ENCODE results near the gene LYRM1.
A peak's percentile ranks its signal among the peaks of the same experiment; 100 is the strongest.
"Not testable (repeated sequence)": the region's sequence is repeated elsewhere in the genome, so short reads cannot be mapped to it uniquely, and the experiment has no call there.

Gene LYRM1

GRCh38 chr16:20938426-20938825 lies 37.9 kb downstream of the LYRM1 start:
- DNase-seq = no peak

- DNase-seq = no peak
Measured at GRCh38 chr16:20939611-20940010, 39.0 kb downstream of the LYRM1 start.

- no peak for DNase-seq
Measured at GRCh38 chr16:20940871-20941635, 40.5 kb downstream of the LYRM1 start.

- DNase-seq = no peak
Measured at GRCh38 chr16:20941636-20941926, 41.0 kb downstream of the LYRM1 start.

GRCh38 chr16:20942256-20942655 lies 41.7 kb downstream of the LYRM1 start:
- DNase-seq = no peak

- DNase-seq = no peak
Measured at GRCh38 chr16:20944861-20945574, 44.4 kb downstream of the LYRM1 start.

GRCh38 chr16:20945575-20945875 lies 45.0 kb downstream of the LYRM1 start:
- DNase-seq = not testable (repeated sequence)

- no peak for DNase-seq
Measured at GRCh38 chr16:20946015-20946629, 45.6 kb downstream of the LYRM1 start.

GRCh38 chr16:20948444-20948843 lies 47.9 kb downstream of the LYRM1 start:
- no peak for DNase-seq

GRCh38 chr16:20949660-20950059 lies 49.1 kb downstream of the LYRM1 start:
- DNase-seq = no peak

- no peak for DNase-seq
Measured at GRCh38 chr16:20950294-20950693, 49.7 kb downstream of the LYRM1 start.

GRCh38 chr16:20952139-20952920 lies 51.8 kb downstream of the LYRM1 start:
- DNase-seq = peak; percentile 19 to 64

GRCh38 chr16:20954574-20954973 lies 54.0 kb downstream of the LYRM1 start:
- DNase-seq = no peak

GRCh38 chr16:20956319-20956718 lies 55.7 kb downstream of the LYRM1 start:
- DNase-seq = no peak

- no peak for DNase-seq
Measured at GRCh38 chr16:20957153-20957552, 56.6 kb downstream of the LYRM1 start.

GRCh38 chr16:20960899-20961298 lies 60.3 kb downstream of the LYRM1 start:
- no peak for DNase-seq

GRCh38 chr16:20968765-20969164 lies 68.2 kb downstream of the LYRM1 start:
- no peak for DNase-seq

GRCh38 chr16:20969386-20969785 lies 68.8 kb downstream of the LYRM1 start:
- no peak for DNase-seq

GRCh38 chr16:20971401-20971800 lies 70.8 kb downstream of the LYRM1 start:
- no peak for DNase-seq

- not testable (repeated sequence) for DNase-seq
Measured at GRCh38 chr16:20973201-20973600, 72.6 kb downstream of the LYRM1 start.

Measured in NCI-H524 (cell line).